CD4-positive, alpha-beta memory T cell (primary cell): ENCODE measurements around the gene DOK6. TPM values are rescaled to one million over a fixed set of nuclear protein-coding genes. Genes with fewer than 3 reads are reported as not detected.

Experiments
- CTCF ChIA-PET: fragments of 350-600 bp; sonication (Branson Sonifier 250); formaldehyde crosslinking; loops from one replicate; lab custom pipeline; 2021; ENCODE audit warnings: inconsistent platforms; ENCODE audit not compliant: partially characterized antibody; lab: Charles Lee
- POLR2A ChIA-PET: fragments of 350-600 bp; sonication (Branson Sonifier 250); formaldehyde crosslinking; loops from one replicate; lab custom pipeline; 2021; ENCODE audit not compliant: partially characterized antibody; lab: Charles Lee
- DNase-seq, 5 donors: peaks; one replicate each; pipeline versions ENCODE4 v3.0.0 to v3.0.0-alpha.2; 2020 to 2022; ENCODE audit warnings: mixed read lengths in 1 of 5
- H3K27ac ChIP-seq: one replicate; pipeline ENCODE4 v1.7.0; 2013; ENCODE audit warnings: low read depth, low read length
- H3K27me3 ChIP-seq: 2 replicates; pipeline ENCODE4 v1.7.0; 2013; ENCODE audit warnings: mild to moderate bottlenecking, low read length, moderate library complexity; ENCODE audit not compliant: insufficient read depth
- H3K36me3 ChIP-seq: 2 replicates; pipeline ENCODE4 v1.7.0; 2013; ENCODE audit warnings: mild to moderate bottlenecking, low read length, moderate library complexity; ENCODE audit not compliant: insufficient read depth
- H3K4me1 ChIP-seq: 2 replicates; pipeline ENCODE4 v1.7.0; 2013; ENCODE audit warnings: mild to moderate bottlenecking, low read length, moderate library complexity; ENCODE audit not compliant: insufficient read depth
- H3K4me3 ChIP-seq, 2 donors: one replicate each; pipeline ENCODE4 v1.7.0; 2013; ENCODE audit warnings: low read length in 2 of 2, mild to moderate bottlenecking in 1 of 2
- H3K9me3 ChIP-seq, 2 donors: one replicate each; pipeline ENCODE4 v1.7.0; 2013; ENCODE audit warnings: low read length in 2 of 2, control low read depth in 1 of 2; ENCODE audit not compliant: control insufficient read depth in 1 of 2
- H3K27ac Mint-ChIP-seq, 7 donors: one replicate each; pipeline ENCODE4 v1.8.0; 2020 to 2021; ENCODE audit warnings: mixed read lengths in 7 of 7, mild to moderate bottlenecking in 6 of 7, inconsistent platforms in 3 of 7, moderate library complexity in 3 of 7
- H3K27me3 Mint-ChIP-seq, 2 donors: one replicate each; pipeline ENCODE4 v1.8.0; 2020 to 2021; ENCODE audit warnings: mixed read lengths in 2 of 2
- H3K36me3 Mint-ChIP-seq, 2 donors: one replicate each; pipeline ENCODE4 v1.8.0; 2020 to 2021; ENCODE audit warnings: mixed read lengths in 2 of 2, inconsistent platforms in 1 of 2, mild to moderate bottlenecking in 1 of 2
- H3K4me1 Mint-ChIP-seq, 4 donors: one replicate each; pipeline ENCODE4 v1.8.0; 2020 to 2021; ENCODE audit warnings: mixed read lengths in 4 of 4, mild to moderate bottlenecking in 1 of 4
- H3K4me3 Mint-ChIP-seq, 8 donors: one replicate each; pipeline ENCODE4 v1.8.0; 2020 to 2021; ENCODE audit warnings: mixed read lengths in 8 of 8, mild to moderate bottlenecking in 7 of 8, moderate library complexity in 6 of 8, inconsistent platforms in 3 of 8
- H3K9me3 Mint-ChIP-seq, 8 donors: one replicate each; pipeline ENCODE4 v1.8.0; 2020 to 2021; ENCODE audit warnings: mixed read lengths in 8 of 8, mild to moderate bottlenecking in 5 of 8, inconsistent platforms in 3 of 8, moderate library complexity in 1 of 8
- intact Hi-C: fragments of 100-400 bp; cut with micrococcal nuclease; formaldehyde crosslinking; loops from one replicate; pipeline ENCODE4 v1.15.1; 2023
- polyA plus RNA-seq, 2 donors: library from polyadenylated mRNA; unstranded; fragments of 300-500 nt; fragmentation: Illumina TruSeq; gene quantifications; one replicate each; pipeline ENCODE4 v1.2.3, GENCODE V29; 2021
- total RNA-seq, 2 experiments: library from RNA; stranded (reverse); gene quantifications; one replicate each; pipeline ENCODE4 v1.2.3, GENCODE V29; 2021

DOK6 gene
- total and polyA plus RNA-seq, 4 experiments from 2014 or later, result 0.04 to 0.15 TPM; not detected in 2

GRCh38 chr18:69400976-69401225 is 213 bp downstream of the DOK6 start:
- Histone ChIP-seq H3K4me3 (no peak overlapping the region), H3K36me3 (no peaks in the 10 kb centered on the region), H3K27ac (no peak overlapping the region), H3K27me3 (peaks cover 4% of the 10 kb centered on the region), H3K9me3 (no peaks in the 10 kb centered on the region), H3K4me1 (peaks cover 9% of the 10 kb centered on the region)
- H3K4me3 Mint-ChIP-seq, result peak overlapping the region in 1 of 8 donors; percentile 46
- peaks cover 41 to 54% of the 10 kb centered on the region in 2 donors for H3K27me3 Mint-ChIP-seq
- H3K36me3 Mint-ChIP-seq, result no peaks in the 10 kb centered on the region
- intact Hi-C loops, result no loop called here
- H3K4me1 Mint-ChIP-seq, result peaks cover 1 to 20% (median 18%) of the 10 kb centered on the region in 4 donors
- no peak for DNase-seq
- no peaks in the 10 kb centered on the region for H3K9me3 Mint-ChIP-seq
- POLR2A ChIA-PET, result no interaction called here
- H3K27ac Mint-ChIP-seq, result no peak overlapping the region
- CTCF ChIA-PET, result no interaction called here

- Histone ChIP-seq H3K36me3 (no peaks in the 10 kb centered on the region), H3K4me1 (peaks cover 9% of the 10 kb centered on the region), H3K9me3 (no peaks in the 10 kb centered on the region), H3K27me3 (peaks cover 4% of the 10 kb centered on the region), H3K27ac (no peak overlapping the region), H3K4me3 (no peak overlapping the region)
- peaks cover 41 to 53% of the 10 kb centered on the region in 2 donors for H3K27me3 Mint-ChIP-seq
- intact Hi-C loops, result no loop called here
- POLR2A ChIA-PET, result no interaction called here
- CTCF ChIA-PET, result no interaction called here
- no peak overlapping the region for H3K27ac Mint-ChIP-seq
- H3K4me3 Mint-ChIP-seq, result peak overlapping the region in 6 of 8 donors; percentile 22 to 67 (median 52)
- H3K36me3 Mint-ChIP-seq, result no peaks in the 10 kb centered on the region
- peak in 1 of 5 donors; percentile 11 for DNase-seq
- no peaks in the 10 kb centered on the region for H3K9me3 Mint-ChIP-seq
- H3K4me1 Mint-ChIP-seq, result peaks cover 1 to 20% (median 18%) of the 10 kb centered on the region in 4 donors
These were observed 711 bp downstream of the DOK6 start for GRCh38 chr18:69401226-69401971.

GRCh38 chr18:69401972-69402532 is 1.4 kb downstream of the DOK6 start:
- H3K9me3 Mint-ChIP-seq, result no peaks in the 10 kb centered on the region
- DNase-seq, result no peak
- H3K27ac ChIP-seq, result no peak overlapping the region
- no peaks in the 10 kb centered on the region for H3K36me3 Mint-ChIP-seq
- CTCF ChIA-PET, result no interaction called here
- POLR2A ChIA-PET, result no interaction called here
- H3K27me3 ChIP-seq, result peaks cover 4% of the 10 kb centered on the region
- intact Hi-C loops, result no loop called here
- H3K36me3 ChIP-seq, result no peaks in the 10 kb centered on the region
- H3K4me3 ChIP-seq, result no peak overlapping the region
- H3K27ac Mint-ChIP-seq, result no peak overlapping the region
- H3K4me1 ChIP-seq, result peaks cover 9% of the 10 kb centered on the region
- peaks cover 1 to 20% (median 18%) of the 10 kb centered on the region in 4 donors for H3K4me1 Mint-ChIP-seq
- peaks cover 41 to 53% of the 10 kb centered on the region in 2 donors for H3K27me3 Mint-ChIP-seq
- H3K9me3 ChIP-seq, result no peaks in the 10 kb centered on the region
- peak overlapping the region in 5 of 8 donors; percentile 21 to 67 (median 50) for H3K4me3 Mint-ChIP-seq

- H3K4me1 ChIP-seq, result peaks cover 9% of the 10 kb centered on the region
- Mint-ChIP-seq H3K36me3 (no peaks in the 10 kb centered on the region), H3K4me3 (peak overlapping the region in 4 of 8 donors; percentile 22 to 67 (median 54)), H3K27ac (no peak overlapping the region), H3K9me3 (no peaks in the 10 kb centered on the region), H3K4me1 (peaks cover 1 to 20% (median 18%) of the 10 kb centered on the region in 4 donors), H3K27me3 (peaks cover 41 to 50% of the 10 kb centered on the region in 2 donors)
- H3K9me3 ChIP-seq, result no peaks in the 10 kb centered on the region
- no peak overlapping the region for H3K27ac ChIP-seq
- intact Hi-C loops, result no loop called here
- H3K4me3 ChIP-seq, result no peak overlapping the region
- no peaks in the 10 kb centered on the region for H3K36me3 ChIP-seq
- POLR2A ChIA-PET, result no interaction called here
- CTCF ChIA-PET, result no interaction called here
- H3K27me3 ChIP-seq, result peaks cover 4% of the 10 kb centered on the region
- no peak for DNase-seq
These were observed 1.9 kb downstream of the DOK6 start for GRCh38 chr18:69402533-69402989.

GRCh38 chr18:69408522-69408921 is 7.8 kb downstream of the DOK6 start:
- H3K36me3 Mint-ChIP-seq, result no peaks in the 10 kb centered on the region
- Histone ChIP-seq H3K4me3 (no peak overlapping the region), H3K4me1 (no peaks in the 10 kb centered on the region), H3K9me3 (no peaks in the 10 kb centered on the region), H3K27ac (no peak overlapping the region), H3K36me3 (no peaks in the 10 kb centered on the region), H3K27me3 (peaks cover 7% of the 10 kb centered on the region)
- H3K27me3 Mint-ChIP-seq, result peaks cover 7 to 19% of the 10 kb centered on the region in 2 donors
- ChIA-PET POLR2A (no interaction called here), CTCF (no interaction called here)
- DNase-seq, result no peak
- no peaks in the 10 kb centered on the region for H3K4me1 Mint-ChIP-seq
- intact Hi-C loops, result no loop called here
- no peak overlapping the region for H3K27ac Mint-ChIP-seq
- no peak overlapping the region for H3K4me3 Mint-ChIP-seq
- no peaks in the 10 kb centered on the region for H3K9me3 Mint-ChIP-seq

GRCh38 chr18:69411199-69411598 is 10.5 kb downstream of the DOK6 start:
- no peaks in the 10 kb centered on the region for H3K36me3 ChIP-seq
- intact Hi-C loops, result no loop called here
- Mint-ChIP-seq H3K9me3 (no peaks in the 10 kb centered on the region), H3K36me3 (no peaks in the 10 kb centered on the region), H3K27ac (no peak overlapping the region), H3K27me3 (peaks cover 0 to 9% of the 10 kb centered on the region in 2 donors), H3K4me3 (no peak overlapping the region), H3K4me1 (no peaks in the 10 kb centered on the region)
- DNase-seq, result no peak
- H3K4me1 ChIP-seq, result no peaks in the 10 kb centered on the region
- ChIA-PET CTCF (no interaction called here), POLR2A (no interaction called here)
- peaks cover 7% of the 10 kb centered on the region for H3K27me3 ChIP-seq
- H3K9me3 ChIP-seq, result no peaks in the 10 kb centered on the region
- H3K27ac ChIP-seq, result no peak overlapping the region
- H3K4me3 ChIP-seq, result no peak overlapping the region

GRCh38 chr18:69414184-69414583 is 13.5 kb downstream of the DOK6 start:
- POLR2A ChIA-PET, result no interaction called here

More at GRCh38 chr18:69414184-69414583, 13.5 kb downstream of the DOK6 start:
- H3K27me3 ChIP-seq, result peaks cover 7% of the 10 kb centered on the region
- H3K9me3 ChIP-seq, result no peaks in the 10 kb centered on the region
- H3K4me1 ChIP-seq, result no peaks in the 10 kb centered on the region
- H3K36me3 ChIP-seq, result no peaks in the 10 kb centered on the region
- no peak for DNase-seq
- Mint-ChIP-seq H3K27me3 (peaks cover 0 to 10% of the 10 kb centered on the region in 2 donors), H3K9me3 (no peaks in the 10 kb centered on the region), H3K27ac (no peak overlapping the region), H3K4me3 (no peak overlapping the region), H3K4me1 (no peaks in the 10 kb centered on the region), H3K36me3 (no peaks in the 10 kb centered on the region)
- intact Hi-C loops, result no loop called here
- no peak overlapping the region for H3K4me3 ChIP-seq
- H3K27ac ChIP-seq, result no peak overlapping the region
- CTCF ChIA-PET, result no interaction called here
